Activated CD8-positive, alpha-beta T cell treated with anti-CD3 and anti-CD28 coated beads for 36 hours (primary cell): Measurements from ENCODE around the gene TMEM37. TPM values are rescaled to one million over a fixed set of nuclear protein-coding genes. Genes with fewer than 3 reads are reported as not detected.

Source experiments
- ATAC-seq: fragments of 200-7000 bp; cut with Tn5 transposase; one replicate; pipeline ENCODE4 v1.10.0; 2021; ENCODE audit warnings: mild to moderate bottlenecking, moderate library complexity
- CTCF ChIA-PET: fragments of 350-600 bp; sonication (Branson Sonifier 250); formaldehyde crosslinking; loops from one replicate; lab custom pipeline; 2021; ENCODE audit warnings: antibody characterized with exemption; lab: Charles Lee
- POLR2A ChIA-PET: fragments of 350-600 bp; sonication (Branson Sonifier 250); formaldehyde crosslinking; loops from one replicate; lab custom pipeline; 2021; ENCODE audit warnings: antibody characterized with exemption; lab: Charles Lee
- DNase-seq: peaks from one replicate; pipeline ENCODE4 v3.0.0-alpha.2; 2020
- H3K27ac Mint-ChIP-seq: one replicate; pipeline ENCODE4 v1.8.0; 2021; ENCODE audit warnings: mild to moderate bottlenecking, mixed read lengths
- H3K27me3 Mint-ChIP-seq: one replicate; pipeline ENCODE4 v1.8.0; 2021; ENCODE audit warnings: mixed read lengths
- H3K36me3 Mint-ChIP-seq: one replicate; pipeline ENCODE4 v1.8.0; 2021; ENCODE audit warnings: low read depth, mixed read lengths
- H3K4me1 Mint-ChIP-seq: one replicate; pipeline ENCODE4 v1.8.0; 2021; ENCODE audit warnings: low read depth, mixed read lengths
- H3K4me3 Mint-ChIP-seq: one replicate; pipeline ENCODE4 v1.8.0; 2021; ENCODE audit warnings: mild to moderate bottlenecking, moderate library complexity, mixed read lengths
- H3K9me3 Mint-ChIP-seq: one replicate; pipeline ENCODE4 v1.8.0; 2021; ENCODE audit warnings: mixed read lengths
- intact Hi-C: fragments of 100-400 bp; cut with micrococcal nuclease; formaldehyde crosslinking; loops from one replicate; pipeline ENCODE4 v1.10.0; 2022
- total RNA-seq, 2 experiments: library from RNA; stranded (reverse); gene quantifications; one replicate each; pipeline ENCODE4 v1.2.3, GENCODE V29; 2021
- TF ChIP-seq, protein P1 (sequence below): fragments of 200-600 bp; IDR thresholded peaks from one replicate; pipeline ENCODE4 v1.8.0; 2022; ENCODE audit warnings: antibody characterized with exemption, mild to moderate bottlenecking

TMEM37 gene
- total RNA-seq, 2 experiments from 2014 or later, result not detected

DNA sequence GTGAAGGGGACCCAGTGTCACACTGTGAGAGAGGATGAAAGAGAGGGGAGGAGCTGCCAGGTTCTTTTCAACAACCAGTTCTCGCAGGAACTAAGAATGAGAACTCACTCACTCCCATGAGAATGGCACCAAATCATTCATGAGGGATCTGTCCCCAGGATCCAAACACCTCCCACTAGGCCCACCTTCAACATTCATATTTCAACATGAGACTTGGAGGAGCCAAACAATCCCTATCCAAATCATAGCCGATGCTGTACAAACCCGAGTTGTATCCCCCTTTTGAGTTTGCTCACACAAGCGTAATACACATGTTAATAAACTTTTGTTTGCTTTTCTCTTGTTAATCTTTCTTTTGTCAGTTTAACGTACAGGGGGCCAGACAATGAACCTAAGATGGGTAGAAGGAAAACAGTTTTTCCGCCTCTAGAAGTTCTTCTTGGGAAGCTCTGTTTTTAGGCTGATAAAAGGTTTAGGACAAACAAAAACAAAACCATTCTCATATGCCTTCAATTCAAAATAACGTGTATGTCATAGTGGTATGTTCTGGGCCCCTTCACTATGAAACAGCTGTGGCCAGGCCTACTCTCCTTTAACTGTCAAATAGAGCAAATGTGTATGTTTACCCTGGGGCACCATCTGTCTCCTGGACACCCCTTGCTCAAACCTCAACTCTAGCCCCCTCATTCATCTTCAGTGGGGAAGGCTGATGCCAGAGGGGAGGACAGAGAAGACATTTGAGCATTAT lies 9.1 kb upstream of the TMEM37 start:
- H3K9me3 Mint-ChIP-seq, result peaks cover 5% of the 10 kb centered on the region
- H3K36me3 Mint-ChIP-seq, result no peaks in the 10 kb centered on the region
- no peak overlapping the region for H3K27ac Mint-ChIP-seq
- TF ChIP-seq, protein P1, sequence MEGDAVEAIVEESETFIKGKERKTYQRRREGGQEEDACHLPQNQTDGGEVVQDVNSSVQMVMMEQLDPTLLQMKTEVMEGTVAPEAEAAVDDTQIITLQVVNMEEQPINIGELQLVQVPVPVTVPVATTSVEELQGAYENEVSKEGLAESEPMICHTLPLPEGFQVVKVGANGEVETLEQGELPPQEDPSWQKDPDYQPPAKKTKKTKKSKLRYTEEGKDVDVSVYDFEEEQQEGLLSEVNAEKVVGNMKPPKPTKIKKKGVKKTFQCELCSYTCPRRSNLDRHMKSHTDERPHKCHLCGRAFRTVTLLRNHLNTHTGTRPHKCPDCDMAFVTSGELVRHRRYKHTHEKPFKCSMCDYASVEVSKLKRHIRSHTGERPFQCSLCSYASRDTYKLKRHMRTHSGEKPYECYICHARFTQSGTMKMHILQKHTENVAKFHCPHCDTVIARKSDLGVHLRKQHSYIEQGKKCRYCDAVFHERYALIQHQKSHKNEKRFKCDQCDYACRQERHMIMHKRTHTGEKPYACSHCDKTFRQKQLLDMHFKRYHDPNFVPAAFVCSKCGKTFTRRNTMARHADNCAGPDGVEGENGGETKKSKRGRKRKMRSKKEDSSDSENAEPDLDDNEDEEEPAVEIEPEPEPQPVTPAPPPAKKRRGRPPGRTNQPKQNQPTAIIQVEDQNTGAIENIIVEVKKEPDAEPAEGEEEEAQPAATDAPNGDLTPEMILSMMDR, result no peak
- peaks cover 27% of the 10 kb centered on the region for H3K27me3 Mint-ChIP-seq
- no peak for DNase-seq
- intact Hi-C loops, result no loop called here
- H3K4me3 Mint-ChIP-seq, result no peak overlapping the region
- H3K4me1 Mint-ChIP-seq, result no peaks in the 10 kb centered on the region
- ChIA-PET POLR2A (no interaction called here), CTCF (no interaction called here)
- no peak for ATAC-seq

DNA sequence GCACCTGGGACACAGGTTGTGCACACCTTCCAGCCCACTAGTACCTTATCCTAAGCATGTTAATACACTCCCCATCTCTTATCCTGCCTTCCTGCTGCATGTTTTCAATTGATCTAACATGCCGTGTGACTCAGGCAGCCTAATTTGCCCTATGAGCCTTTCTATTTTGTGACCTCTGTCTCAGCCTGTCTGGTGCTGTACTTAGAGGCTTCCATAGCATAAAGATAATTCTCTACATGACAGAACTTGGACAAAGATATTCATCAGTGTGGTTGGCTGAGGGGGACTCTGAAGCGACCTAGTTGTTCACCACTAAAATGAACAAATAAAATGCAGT lies 8.6 kb upstream of the TMEM37 start:
- Mint-ChIP-seq H3K4me3 (no peak overlapping the region), H3K9me3 (peaks cover 5% of the 10 kb centered on the region), H3K27ac (no peak overlapping the region), H3K4me1 (no peaks in the 10 kb centered on the region), H3K27me3 (peaks cover 31% of the 10 kb centered on the region), H3K36me3 (no peaks in the 10 kb centered on the region)
- CTCF ChIA-PET, result no interaction called here
- DNase-seq, result no peak
- no peak for ATAC-seq
- intact Hi-C loops, result no loop called here
- TF ChIP-seq, protein P1, result no peak
- POLR2A ChIA-PET, result no interaction called here

DNA sequence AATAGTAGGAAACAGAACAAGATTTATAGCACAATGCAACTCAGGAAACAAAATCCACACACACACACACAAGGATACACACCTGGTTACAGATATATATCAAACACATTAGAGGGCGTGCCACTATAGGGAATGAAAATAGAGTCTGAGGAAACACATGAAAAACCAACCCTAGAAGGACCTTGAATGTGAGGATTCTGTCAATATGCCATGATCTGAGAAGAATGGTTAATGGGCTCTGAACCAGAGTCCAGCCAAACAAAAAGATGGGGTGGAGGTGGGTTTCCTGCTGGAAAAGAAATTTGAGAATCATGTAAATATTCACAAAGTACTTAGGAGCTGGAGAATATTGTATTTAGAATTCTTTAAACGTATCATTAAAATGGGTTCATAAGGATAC lies 7.8 kb upstream of the TMEM37 start:
- TF ChIP-seq, protein P1, result no peak
- ChIA-PET POLR2A (no interaction called here), CTCF (no interaction called here)
- no peak overlapping the region for H3K4me3 Mint-ChIP-seq
- no peak for ATAC-seq
- H3K9me3 Mint-ChIP-seq, result peaks cover 5% of the 10 kb centered on the region
- no peak for DNase-seq
- no peaks in the 10 kb centered on the region for H3K36me3 Mint-ChIP-seq
- peaks cover 31% of the 10 kb centered on the region for H3K27me3 Mint-ChIP-seq
- H3K4me1 Mint-ChIP-seq, result no peaks in the 10 kb centered on the region
- no peak overlapping the region for H3K27ac Mint-ChIP-seq
- intact Hi-C loops, result no loop called here

DNA sequence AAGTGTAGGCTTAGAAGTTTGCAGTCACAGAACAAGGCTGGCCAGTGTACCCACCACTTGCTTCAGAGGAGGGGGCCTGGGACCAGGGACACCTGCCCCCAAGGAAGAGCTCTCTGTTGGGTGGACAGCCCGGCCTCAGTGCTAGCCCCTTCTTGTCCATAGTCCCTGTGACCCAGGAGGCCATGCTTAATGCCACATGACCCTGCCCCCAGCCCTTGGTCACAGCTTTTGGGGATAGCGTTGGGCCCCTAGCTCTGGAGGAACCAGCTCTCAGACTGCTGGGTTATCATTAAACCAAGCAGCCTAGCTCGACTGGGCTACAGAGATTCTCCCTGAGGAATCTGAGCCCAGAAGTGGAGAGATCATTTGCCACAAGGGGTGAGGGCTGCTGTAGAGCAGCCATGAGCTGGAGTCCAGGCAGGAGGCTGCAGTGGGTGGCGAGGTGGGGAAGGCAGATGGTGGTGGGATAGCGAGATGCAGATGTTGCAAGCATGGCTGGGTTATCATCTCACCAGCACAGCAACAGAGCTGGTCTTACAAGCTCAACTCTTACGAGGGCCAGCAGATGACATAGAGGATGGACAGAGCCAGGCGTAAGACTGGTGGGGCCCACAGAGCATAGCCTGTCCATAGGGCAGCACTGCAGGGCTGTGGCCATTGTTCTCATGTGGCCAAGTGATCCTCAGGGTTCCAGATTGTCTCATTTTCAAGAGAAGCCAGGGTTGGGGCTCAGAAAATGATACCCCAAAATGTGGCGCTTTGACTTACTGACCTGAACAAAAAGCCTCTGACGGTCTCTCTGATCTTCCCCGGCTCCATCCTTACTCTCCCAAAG lies 7.2 kb upstream of the TMEM37 start:
- Mint-ChIP-seq H3K27me3 (peaks cover 31% of the 10 kb centered on the region), H3K36me3 (no peaks in the 10 kb centered on the region), H3K9me3 (peaks cover 5% of the 10 kb centered on the region), H3K4me3 (no peak overlapping the region), H3K4me1 (no peaks in the 10 kb centered on the region), H3K27ac (no peak overlapping the region)
- CTCF ChIA-PET, result no interaction called here
- no peak for ATAC-seq
- POLR2A ChIA-PET, result no interaction called here
- DNase-seq, result no peak
- intact Hi-C loops, result no loop called here
- TF ChIP-seq, protein P1, result no peak

DNA sequence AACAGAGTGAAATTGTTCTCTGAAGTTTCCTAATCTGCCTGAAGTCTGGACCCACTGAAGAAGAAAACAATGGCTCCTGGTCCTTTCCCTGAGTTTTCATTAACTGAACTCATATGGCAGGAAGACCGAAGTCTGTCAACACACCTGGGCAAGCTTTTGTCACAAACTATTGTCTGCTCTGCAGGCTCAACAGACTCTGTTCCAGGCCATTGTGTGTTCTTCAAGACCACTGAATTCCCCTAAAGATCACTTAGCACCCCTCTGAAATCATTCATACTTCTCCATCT lies 6.6 kb upstream of the TMEM37 start:
- intact Hi-C loops, result no loop called here
- peaks cover 30% of the 10 kb centered on the region for H3K27me3 Mint-ChIP-seq
- TF ChIP-seq, protein P1, result no peak
- no peaks in the 10 kb centered on the region for H3K36me3 Mint-ChIP-seq
- DNase-seq (no peak), ATAC-seq (no peak)
- ChIA-PET POLR2A (no interaction called here), CTCF (no interaction called here)
- peaks cover 5% of the 10 kb centered on the region for H3K9me3 Mint-ChIP-seq
- no peaks in the 10 kb centered on the region for H3K4me1 Mint-ChIP-seq
- H3K4me3 Mint-ChIP-seq, result no peak overlapping the region
- H3K27ac Mint-ChIP-seq, result no peak overlapping the region
